ENCODE measurements around the gene SRGN.

DNA sequence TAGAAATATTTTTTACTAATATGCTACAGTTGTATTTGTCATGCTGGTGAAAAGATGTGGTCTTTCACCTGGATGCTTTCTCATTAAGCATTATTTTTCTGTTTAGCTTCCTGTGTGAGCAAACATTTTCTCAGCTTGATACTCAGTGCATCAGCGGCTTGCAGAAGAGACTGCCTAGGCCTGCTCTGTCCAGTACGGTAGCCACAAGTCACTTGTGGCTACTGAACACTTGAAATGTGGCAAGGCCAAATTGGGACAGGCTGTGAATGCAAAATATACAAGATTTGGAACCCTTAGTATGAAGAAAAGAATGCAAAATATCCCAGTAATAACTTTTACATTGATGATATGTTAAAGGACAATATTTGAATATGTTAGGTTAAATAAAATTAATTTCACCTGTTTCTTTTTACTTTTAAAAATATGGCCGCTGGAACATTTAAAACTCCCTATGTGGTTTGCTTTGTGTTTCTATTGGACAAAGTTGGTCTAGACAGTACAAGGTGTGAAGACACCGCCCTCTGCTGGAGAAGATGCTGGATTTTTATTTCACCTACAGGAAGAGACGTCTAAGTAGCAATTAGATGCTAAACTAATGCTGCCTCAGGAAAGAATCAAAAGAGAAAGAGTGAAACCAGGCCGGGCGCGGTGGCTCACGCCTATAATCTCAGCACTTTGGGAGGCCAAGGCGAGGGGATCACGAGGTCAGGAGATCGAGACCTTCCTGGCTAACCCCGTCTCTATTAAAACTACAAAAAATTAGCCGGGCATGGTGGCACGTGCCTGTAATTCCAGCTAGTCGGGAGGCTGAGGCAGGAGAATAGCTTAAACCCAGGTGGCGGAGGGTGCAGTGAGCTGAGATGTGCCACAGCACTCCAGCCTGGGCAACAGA, 5.3 kb downstream of the SRGN start:
- TF ChIP-seq, protein P1, sequence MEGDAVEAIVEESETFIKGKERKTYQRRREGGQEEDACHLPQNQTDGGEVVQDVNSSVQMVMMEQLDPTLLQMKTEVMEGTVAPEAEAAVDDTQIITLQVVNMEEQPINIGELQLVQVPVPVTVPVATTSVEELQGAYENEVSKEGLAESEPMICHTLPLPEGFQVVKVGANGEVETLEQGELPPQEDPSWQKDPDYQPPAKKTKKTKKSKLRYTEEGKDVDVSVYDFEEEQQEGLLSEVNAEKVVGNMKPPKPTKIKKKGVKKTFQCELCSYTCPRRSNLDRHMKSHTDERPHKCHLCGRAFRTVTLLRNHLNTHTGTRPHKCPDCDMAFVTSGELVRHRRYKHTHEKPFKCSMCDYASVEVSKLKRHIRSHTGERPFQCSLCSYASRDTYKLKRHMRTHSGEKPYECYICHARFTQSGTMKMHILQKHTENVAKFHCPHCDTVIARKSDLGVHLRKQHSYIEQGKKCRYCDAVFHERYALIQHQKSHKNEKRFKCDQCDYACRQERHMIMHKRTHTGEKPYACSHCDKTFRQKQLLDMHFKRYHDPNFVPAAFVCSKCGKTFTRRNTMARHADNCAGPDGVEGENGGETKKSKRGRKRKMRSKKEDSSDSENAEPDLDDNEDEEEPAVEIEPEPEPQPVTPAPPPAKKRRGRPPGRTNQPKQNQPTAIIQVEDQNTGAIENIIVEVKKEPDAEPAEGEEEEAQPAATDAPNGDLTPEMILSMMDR (conservative IDR thresholded peaks at IDR 0.05; ENCODE audit: low read depth, low read length) = peak; percentile 83
- no peak for TF ChIP-seq EZH2 (IDR thresholded peaks at IDR 0.05; ENCODE audit: borderline replicate concordance, low read depth, low read length, poor library complexity, severe bottlenecking)

Measured in A673 (cell line).